Subcutaneous adipose tissue (tissue), 4 donors: ENCODE results near the gene LCN1. TPM values are rescaled to one million over a fixed set of nuclear protein-coding genes. Genes with fewer than 3 reads are reported as not detected.

ENCODE experiments used
- CTCF ChIP-seq: fragments of 450-650 bp; IDR thresholded peaks from one replicate; pipeline ENCODE4 v1.5.1; 2016; ENCODE audit warnings: low read depth, mild to moderate bottlenecking, control low read depth, antibody characterized with exemption, moderate library complexity
- total RNA-seq, 4 donors: library from RNA; depleted of rRNA; stranded (reverse); fragments of >200 nt; gene quantifications; one replicate each; pipeline ENCODE4 v1.1.0, GENCODE V29; 2016

LCN1 gene
- total RNA-seq, 4 donors from 2014 or later = not detected

GRCh38 chr9:135478829-135479468, 42.3 kb upstream of the LCN1 start:
- no peak for TF ChIP-seq CTCF

GRCh38 chr9:135479469-135480052, 41.7 kb upstream of the LCN1 start, which contains the start of gene PPP1R26:
Gene PPP1R26 (plus strand): TSS chr9:135479782. CDS start chr9:135484511, 4,729 bp downstream.
- no peak for TF ChIP-seq CTCF

- no peak for TF ChIP-seq CTCF
These were observed 40.9 kb upstream of the LCN1 start for GRCh38 chr9:135480071-135480939.

GRCh38 chr9:135480940-135481310, 40.3 kb upstream of the LCN1 start:
- no peak for TF ChIP-seq CTCF

GRCh38 chr9:135482015-135482754, 39.1 kb upstream of the LCN1 start:
- no peak for TF ChIP-seq CTCF

- TF ChIP-seq CTCF = no peak
These were observed 36.6 kb upstream of the LCN1 start for GRCh38 chr9:135484460-135485277.
